SKM-1 (cell line): ENCODE measurements around the gene ZNF503.
"Not testable (repeated sequence)": the region's sequence is repeated elsewhere in the genome, so short reads cannot be mapped to it uniquely, and the experiment has no call there.

Experiments
- DNase-seq: peaks from one replicate; lab custom pipeline; 2025; ENCODE audit not compliant: unreplicated experiment; lab: John Stamatoyannopoulos, UW

The ZNF503 gene

DNA sequence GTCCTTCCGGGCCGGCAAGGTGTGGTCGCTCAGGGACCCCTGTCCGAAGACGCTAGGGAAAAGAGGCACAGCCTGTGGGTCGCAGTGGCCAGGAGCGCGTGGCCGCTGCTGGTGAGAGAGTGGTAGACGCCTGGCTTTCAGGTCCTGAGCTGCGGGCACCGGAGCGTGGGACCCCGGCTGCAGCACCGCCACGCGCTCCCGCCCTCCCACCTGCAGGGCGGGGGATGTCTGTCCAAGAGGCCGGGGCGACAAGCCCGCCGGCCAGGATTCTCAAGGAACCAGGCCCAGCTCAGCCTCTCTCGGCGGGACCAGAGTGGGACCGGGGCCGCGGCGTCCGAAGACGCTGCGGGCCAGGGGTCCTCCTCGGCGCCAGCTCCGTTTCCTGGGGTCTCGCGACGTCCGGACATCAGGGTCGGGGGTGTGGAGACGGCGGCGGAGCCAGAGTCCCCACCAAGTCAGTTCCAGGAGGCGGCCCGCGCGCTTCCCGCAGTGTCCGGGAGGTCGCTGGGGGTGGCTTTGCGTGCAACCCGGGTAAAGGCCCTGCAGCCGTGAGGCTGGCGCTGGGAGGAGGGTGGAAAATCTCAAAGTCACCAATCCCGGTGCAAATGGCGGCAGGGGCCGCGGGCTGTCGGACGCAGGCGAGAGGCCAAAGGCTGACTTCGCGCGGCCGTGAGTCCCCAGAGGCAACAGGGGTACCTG, 5.5 kb downstream of the ZNF503 start:
- DNase-seq: no peak

DNA sequence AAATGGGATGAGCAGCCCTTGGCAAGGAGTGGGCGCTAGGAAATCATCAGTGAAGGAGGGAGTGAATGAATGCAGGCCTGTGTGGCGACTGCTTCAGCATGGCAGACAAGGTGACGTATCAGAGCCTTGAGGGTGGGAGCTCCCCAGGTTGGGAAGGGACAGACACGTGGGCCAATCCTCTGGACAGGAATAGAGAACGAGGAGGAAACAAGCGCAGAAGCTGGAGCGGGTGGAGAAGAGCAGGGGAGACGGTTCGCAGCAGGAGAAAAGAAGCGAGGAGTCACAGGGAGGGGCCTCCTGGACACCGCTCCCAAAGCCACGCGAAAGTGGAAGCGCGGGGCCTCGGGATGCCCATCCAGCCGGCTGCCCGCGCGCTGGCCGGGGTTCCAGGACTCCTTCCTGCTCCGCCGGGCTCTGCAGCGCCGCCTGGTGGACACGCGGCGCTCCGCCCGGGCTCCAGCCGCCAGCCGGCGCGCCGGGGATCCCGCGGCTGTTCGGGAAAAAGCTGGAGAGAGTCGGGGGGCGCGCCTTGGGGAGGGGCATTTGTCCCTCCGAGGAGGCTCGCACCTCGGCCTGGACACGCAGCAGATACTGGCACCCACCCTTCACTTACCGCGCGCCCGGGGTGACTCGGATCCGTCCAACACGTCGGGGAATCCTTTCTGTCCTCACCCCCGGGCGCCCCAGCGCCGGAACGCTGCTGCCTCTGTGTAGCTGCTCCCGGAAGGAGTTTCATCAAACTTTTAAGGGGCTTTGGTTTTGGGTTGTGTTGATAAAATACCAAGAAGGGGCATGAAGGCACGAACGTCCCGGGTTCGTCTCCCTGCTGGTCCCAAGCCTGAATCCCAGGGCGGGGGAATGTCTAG, 6.3 kb downstream of the ZNF503 start:
- DNase-seq: no peak

DNA sequence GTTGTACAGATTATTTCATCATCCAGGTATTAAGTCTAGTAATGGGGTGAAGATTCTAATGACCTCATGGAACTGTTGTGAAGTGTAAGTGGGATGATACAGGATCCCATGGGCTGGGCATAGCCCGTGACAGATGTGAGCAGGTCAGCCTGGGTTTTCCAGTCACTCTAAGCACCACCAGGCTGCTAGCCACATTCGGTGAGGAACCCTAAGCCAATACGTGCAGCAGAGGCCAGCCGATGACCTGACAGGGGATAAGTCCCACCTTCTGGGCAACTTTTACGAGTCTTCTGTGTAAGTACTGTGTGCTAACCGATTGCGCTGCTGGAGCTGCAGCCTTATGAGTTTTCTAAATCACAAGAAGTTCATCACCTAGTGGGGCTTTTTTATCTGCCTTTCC, 7.3 kb downstream of the ZNF503 start:
- DNase-seq: no peak

DNA sequence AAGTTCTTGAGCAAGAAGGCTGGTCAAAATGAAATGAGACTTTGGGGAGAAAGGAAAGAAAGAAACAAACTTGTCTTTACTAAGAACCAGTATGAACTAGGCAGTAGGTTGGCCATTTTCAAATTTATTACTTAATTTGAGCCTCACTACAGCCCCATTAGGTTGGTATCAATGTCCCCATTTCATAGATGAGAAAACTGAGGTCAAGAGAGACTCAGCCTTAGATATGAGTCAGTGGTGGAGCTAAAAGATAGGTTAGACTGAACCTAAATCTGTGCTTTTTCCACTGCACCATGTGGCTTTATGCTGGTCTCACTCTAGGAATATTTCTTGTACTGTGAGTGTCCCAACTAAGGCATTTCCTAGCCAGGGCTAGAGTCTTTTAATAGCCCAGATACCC, 8.8 kb downstream of the ZNF503 start:
- DNase-seq: no peak

DNA sequence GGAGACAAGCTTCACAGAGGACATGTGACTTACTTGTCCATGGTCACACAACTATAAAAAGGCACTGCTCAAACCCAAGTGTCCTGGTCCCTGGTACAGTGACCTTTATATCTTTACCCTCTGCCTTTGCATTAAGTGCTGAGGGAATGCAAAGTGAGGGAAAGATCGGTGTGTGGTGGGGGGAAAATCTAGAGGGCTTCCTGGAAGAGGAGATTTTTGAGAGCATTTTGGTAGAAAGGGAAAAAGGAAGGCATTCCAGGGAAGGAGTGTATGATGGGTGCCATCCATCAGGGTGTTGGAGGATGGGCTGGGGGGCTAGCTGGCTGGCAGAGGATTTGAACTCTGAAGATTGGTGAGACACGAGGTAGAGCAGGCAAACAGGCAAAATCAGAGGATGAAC, 9.3 kb downstream of the ZNF503 start:
- no peak for DNase-seq

DNA sequence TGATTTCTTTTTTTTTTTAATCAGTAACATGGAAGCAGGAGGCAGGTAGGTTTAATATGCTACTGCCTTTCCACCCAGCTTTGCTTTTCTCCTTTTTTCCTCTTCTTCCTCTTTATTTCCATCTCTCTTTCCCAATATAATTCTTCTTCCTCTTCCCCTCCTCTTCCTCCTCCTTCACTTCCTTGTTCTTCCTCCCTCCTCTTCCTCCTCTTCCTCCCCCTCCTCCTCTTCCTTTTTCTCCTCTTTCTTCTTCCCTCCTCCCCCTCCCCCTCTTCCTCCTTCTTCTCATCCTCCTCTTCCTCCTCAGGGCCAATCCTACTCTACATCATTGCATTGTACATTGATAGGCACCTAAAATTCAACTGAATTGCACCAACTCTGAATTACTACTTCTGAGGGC, 11.4 kb downstream of the ZNF503 start:
- DNase-seq: no peak

DNA sequence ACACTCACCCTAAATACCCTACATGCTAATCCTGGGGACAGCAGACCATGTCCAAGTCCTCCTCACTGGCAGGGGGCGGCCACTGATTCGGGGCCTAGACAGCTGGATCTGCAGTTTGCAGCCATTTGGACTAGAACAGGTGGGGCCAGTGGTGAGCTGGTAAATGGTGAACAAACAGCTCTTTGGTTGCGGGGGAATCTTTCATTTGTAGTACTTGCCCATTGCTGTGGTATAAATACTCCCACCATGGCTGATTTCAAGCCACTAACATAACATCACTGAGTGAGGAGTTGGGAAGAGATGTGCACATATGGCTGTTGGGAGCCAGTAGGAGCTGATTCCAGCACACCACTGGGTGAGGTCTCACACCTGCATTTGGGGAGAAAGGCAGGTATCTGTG, 13.5 kb downstream of the ZNF503 start:
- no peak for DNase-seq

DNA sequence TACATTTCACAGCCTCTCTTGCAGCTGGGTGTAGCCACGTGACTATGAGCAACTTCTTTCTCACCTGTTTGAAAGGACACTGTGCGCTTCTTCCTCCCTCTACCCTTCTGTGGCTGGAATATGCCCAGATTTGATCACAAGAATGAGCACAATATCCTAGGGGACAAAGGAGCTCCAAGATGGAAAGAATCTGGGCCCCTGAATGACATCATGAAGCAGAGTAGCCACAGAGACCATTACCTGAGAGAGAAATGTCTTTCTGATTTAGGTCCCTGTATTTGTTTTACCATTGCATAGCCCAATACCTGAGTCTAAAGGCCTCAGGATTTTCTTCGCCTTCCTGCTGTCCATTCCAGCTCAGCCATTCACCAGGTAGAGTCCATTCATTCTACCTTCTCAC, 15.4 kb downstream of the ZNF503 start:
- no peak for DNase-seq

DNA sequence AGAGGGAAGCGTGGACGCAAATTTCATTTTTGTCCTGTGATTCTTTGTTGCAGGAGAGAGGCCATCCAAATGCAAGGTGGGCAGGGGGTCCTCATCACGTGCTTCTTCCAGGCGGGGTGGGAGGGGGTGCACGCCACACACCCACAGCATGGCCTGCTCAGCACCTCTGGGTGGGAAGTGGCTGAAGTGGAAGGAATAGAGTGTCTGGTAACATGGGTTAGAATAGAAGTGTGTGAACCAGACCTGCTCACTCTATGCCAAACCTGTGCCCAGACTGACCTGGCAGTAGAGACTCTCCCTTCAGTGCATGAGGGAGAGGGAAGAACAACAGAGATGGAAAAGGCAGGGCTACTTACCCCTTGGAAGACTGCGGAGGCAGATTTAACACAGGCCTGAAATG, 21.7 kb downstream of the ZNF503 start:
- no peak for DNase-seq

DNA sequence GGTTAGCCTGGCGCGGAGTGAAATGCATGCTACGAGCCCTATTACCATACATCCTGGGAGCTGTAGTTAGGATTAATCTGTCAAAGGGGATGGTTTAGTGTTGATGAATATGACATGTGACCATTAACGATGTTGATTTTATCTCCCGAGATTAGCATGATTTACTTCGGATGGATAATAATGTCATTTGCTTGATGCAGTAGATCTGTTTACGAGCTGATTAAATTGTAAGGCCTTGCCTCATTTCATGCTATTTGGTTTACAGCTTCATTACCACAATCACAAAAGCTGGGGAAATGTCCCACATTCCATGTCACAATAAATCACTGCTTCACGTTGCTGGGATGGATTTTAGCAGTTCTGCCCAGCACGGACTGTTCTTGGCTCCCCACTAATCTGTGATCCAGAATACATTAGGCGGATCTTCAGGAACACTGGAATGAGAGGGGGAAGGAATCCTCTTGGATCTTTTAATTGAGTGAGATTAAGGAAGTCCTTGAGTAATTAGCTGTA, 22.3 kb downstream of the ZNF503 start:
- DNase-seq: no peak

DNA sequence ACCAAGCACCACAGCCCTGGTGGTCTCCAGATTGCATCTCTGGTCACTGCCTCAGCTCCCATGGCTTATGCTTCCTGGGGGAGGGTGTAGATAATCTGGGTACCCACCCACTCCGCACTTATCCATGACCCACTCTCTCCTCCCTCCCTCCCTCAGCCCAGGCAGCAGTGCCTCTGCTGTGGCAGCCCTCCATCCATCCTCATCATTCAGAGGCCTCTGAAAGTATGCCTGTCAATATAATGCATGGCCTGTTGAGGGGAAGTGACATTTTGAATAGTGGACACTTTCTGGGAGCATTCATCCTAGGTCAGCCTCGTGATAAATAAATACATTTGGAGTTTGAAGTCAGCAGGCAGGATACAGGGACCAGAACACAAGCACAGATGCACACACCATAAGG, 23.2 kb downstream of the ZNF503 start:
- no peak for DNase-seq

DNA sequence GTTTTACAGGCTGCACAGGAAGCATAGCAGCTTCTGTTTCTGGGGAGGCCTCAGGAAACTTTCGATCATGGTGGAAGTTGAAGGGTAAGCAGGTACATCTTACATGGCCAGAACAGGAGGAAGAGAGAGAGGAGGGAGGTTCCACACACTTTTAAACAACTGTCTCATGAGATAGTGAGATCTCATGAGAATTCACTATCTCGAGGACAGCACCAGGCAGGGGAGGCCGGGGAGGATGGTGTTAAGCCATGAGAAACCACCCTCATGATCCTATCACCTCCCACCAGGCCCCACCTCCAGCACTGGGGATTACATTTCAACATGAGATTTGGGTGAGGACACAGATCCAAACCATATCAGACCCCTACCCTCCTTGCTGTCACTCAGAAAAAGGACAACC, 23.7 kb downstream of the ZNF503 start:
- DNase-seq: no peak

DNA sequence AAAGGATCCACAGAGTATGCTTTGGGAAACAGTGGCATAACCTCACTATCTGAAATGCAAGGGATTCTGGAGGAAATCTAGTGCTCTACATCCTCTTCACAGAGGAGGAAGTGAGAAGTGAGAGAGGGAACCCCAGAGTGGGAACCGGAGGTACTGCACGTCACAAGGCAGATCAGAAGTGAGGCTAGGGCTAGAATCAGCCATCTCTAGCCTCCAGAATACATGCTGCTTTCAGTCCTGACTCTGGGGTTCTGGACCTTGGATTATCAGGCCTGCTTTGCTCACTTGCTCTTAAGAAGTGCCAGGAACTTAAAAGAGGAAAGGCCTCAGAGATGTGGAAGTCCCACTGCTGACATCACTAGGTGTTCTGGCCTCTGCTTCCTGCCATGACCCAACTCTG, 25.7 kb downstream of the ZNF503 start:
- peak; percentile 75 for DNase-seq

DNA sequence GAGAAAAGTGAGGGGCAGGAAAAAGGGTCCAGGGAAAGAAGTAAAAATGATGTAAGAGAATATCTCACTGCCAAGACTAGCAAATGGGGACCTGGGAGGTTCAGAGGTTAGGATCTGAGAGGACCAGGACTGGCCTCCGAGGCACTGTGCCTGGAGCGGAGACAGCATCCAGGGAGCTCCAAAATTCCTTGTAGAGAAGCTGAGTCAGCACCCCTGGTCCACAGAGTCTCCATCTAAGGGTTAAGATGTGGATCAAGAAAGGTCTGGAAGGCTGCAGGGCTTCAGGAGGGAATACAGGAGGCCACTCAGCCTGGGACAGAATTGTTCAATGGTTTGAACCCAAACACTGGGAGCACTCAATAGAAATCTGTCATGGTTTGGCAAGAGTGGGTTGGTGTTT, 30.6 kb downstream of the ZNF503 start:
- no peak for DNase-seq

DNA sequence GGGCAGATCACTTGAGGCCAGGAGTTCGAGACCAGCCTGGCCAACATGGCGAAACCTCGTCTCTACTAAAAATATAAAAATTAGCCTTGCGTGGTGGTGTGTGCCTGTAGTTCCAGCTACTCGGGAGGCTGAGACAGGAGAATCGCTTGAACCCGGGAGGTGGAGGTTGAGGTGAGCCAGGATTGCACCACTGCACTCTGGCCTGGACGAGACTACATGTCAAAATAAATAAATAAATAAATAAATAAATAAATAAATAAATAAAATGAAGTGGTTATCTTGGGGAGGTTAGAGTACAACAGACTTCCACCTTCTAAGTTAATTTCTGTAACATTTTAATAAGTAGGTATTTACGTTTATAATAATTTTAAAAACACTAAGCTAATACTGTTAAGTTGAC, 31.7 kb downstream of the ZNF503 start:
- DNase-seq: not testable (repeated sequence)

DNA sequence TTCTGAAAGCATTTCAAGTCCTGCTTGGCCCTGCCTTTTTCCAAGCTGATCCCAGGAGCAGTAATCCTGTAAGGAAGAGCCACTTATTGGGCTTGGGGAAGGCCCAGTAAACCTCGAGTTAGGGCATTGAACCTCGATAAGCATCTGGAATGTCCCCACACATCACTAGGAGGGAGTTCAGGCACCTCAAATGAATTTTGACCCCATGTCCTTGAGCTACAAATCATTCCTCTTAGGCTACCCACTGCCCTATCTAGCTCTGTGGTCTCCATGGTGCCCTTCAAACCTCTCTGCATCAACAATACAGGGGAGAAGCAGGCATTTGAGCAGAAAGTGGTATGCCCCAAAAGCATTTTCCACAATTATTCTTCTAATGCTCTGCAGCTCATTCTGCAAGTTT, 33.7 kb downstream of the ZNF503 start:
- DNase-seq: no peak

DNA sequence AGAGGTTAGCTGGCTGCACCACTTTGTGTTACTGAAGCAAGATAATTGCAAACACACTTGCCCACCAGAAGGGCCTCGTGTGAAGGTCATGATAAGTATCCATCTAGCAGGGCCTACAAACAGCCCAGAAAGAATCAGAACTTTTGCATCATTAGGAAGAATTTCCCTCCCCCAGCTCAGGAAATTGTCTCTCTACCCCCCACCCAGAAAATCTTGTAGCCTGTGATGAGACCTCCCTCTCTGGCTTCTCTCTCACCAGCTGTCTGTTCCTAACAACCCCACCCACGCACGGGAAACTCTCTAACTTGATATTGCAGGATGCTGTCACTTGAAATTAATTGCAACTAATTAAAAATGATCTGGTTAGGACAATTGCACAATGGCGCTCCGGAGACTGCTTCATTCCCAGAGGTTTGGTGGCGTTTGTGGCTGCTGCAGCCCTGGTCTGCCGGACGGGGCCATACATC, 34.5 kb downstream of the ZNF503 start:
- DNase-seq: no peak

DNA sequence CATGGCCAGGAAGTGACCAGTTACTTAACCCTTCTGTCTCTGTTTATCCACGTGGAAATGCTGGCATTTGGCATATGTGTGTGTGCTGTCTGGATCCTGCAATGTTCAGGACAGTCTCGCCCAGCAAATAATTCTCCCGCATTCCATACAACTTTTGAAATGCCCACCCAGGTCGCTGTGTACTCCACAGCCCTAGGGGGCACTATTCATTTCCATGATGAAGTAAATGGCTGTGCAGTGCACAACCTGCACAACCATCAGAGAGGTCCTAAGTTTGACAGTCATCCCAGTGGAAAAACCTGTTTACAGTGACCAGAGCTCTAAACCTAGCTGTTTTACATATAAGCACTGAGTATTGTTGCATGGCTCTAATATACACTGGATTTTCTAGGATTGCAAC, 38.1 kb downstream of the ZNF503 start:
- DNase-seq: no peak

DNA sequence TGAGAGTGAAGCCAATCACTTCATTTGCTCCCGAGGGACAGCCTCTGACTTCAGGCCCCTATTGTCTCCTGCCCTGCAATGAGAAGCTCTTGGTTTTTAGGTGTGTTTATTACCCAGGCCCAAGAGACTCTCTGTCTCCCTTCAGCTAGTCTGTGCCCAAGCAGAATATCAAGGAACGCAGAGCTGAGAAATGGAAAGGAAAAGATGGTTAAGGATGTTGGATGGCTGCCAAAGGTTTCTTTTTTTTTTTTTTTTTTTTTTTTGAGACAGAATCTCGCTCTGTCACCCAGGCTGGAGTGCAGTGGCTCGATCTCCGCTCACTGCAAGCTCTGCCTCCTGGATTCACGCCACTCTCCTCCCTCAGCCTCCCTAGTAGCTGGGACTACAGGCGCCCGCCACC, 41.7 kb downstream of the ZNF503 start:
- DNase-seq: not testable (repeated sequence)

DNA sequence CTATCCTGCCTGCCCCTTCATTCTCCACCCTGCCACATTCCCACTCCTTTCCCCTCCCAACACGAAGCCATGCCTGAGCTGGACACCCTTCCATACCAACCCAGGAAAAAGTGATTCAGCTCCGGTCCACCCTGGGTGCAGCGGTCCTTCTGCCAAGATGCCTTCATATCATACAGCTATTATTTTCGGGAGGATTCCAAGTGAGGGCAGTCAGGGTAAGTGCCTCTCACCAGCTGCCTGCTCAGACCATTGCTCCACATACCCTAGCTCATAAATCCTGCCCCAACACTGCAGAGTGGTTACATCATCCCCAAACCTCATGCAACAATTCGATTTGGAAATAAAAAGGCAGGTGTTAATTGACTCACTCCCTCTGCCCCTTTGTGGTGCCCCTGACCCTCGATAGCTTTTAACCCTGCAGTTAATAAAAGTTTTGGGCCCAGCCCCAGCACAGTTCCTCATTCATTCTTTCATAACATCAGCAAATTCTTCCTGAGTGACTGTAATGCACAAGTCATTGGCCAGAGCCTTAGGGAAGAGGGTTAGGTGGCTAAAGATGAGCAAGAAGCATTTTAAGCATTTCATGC, 42.6 kb downstream of the ZNF503 start:
- peak; percentile 88 for DNase-seq

DNA sequence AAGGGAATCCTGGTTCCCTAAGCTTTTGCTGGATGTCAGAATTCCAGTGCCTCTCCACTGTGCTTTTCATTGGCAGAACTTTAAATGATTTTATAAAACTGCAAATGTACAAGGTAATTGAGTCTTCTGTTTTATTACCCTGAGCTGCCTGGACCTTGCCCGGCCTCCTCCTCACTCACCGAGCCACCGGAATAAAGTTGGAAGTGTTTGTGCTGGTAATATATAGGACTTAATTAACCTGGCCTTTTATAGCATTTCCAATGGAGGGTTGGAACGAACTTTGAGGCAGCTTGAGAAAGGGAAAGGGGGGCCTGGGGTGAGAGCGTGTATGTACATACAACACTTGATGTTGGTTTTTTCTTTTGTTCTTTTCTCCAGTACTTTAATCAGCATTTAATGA, 43.4 kb downstream of the ZNF503 start:
- DNase-seq: no peak

DNA sequence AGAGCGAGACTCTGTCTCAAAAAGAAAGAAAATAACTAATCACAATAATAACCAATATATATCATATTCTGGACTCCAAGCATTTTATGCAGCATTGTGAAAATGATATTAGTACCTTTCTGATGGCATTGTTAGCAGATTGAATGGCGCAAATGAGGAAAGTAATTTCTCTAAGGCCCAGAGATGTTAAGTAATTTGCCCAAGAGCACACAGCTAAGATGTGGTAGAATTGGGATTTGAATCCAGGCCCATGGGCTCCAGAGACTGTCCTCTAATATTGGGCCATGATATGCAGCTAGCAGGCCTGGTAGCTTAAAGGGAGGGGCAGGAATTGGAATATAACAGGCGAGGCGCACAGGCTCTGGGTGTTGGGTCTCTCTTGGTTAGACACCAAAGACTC, 44.1 kb downstream of the ZNF503 start:
- no peak for DNase-seq
